GM23338 (cell line): ENCODE measurements around the gene PARP9.

ENCODE experiments used
- EZH2 ChIP-seq: fragments of 200-600 bp; sonication (generic); IDR thresholded peaks from one replicate; pipeline ENCODE4 v1.8.0; 2017; ENCODE audit warnings: antibody characterized with exemption, mild to moderate bottlenecking, low read depth; ENCODE audit not compliant: unreplicated experiment
- EZH2phosphoT487 ChIP-seq: fragments of 200-600 bp; sonication (generic); IDR thresholded peaks from one replicate; pipeline ENCODE4 v1.8.1; 2018; ENCODE audit warnings: antibody characterized with exemption; ENCODE audit not compliant: unreplicated experiment
- POLR2AphosphoS5 ChIP-seq: IDR thresholded peaks from 2 replicates; pipeline ENCODE4 v1.6.1; 2016; ENCODE audit warnings: antibody characterized with exemption, low read depth
- REST ChIP-seq: IDR thresholded peaks from one replicate; pipeline ENCODE4 v1.6.1; 2018; ENCODE audit warnings: antibody characterized with exemption; ENCODE audit not compliant: unreplicated experiment
- ZNF462 ChIP-seq: fragments of 250-450 bp; sonication (Bioruptor Pico); IDR thresholded peaks from 2 replicates; pipeline ENCODE4 v1.5.0; 2020; ENCODE audit warnings: mild to moderate bottlenecking, moderate library complexity
- TF ChIP-seq, protein P1 (sequence below): IDR thresholded peaks from 2 replicates; pipeline ENCODE4 v1.6.1; 2016; ENCODE audit warnings: antibody characterized with exemption
- TF ChIP-seq, protein P2 (sequence below), 2 experiments: fragments of 200-600 bp in 1 of 2; sonication (generic) in 1 of 2; conservative IDR thresholded peaks; 2 replicates each; pipeline versions ENCODE4 v1.5.1 to v1.6.1; 2016 to 2017; ENCODE audit warnings: antibody characterized with exemption in 2 of 2, low read depth in 2 of 2, mild to moderate bottlenecking in 2 of 2, moderate library complexity in 1 of 2

- no peak for TF ChIP-seq REST
- TF ChIP-seq EZH2 = no peak
- TF ChIP-seq POLR2AphosphoS5 = no peak
- TF ChIP-seq, protein P1, sequence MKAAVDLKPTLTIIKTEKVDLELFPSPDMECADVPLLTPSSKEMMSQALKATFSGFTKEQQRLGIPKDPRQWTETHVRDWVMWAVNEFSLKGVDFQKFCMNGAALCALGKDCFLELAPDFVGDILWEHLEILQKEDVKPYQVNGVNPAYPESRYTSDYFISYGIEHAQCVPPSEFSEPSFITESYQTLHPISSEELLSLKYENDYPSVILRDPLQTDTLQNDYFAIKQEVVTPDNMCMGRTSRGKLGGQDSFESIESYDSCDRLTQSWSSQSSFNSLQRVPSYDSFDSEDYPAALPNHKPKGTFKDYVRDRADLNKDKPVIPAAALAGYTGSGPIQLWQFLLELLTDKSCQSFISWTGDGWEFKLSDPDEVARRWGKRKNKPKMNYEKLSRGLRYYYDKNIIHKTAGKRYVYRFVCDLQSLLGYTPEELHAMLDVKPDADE = no peak
- TF ChIP-seq, protein P2, sequence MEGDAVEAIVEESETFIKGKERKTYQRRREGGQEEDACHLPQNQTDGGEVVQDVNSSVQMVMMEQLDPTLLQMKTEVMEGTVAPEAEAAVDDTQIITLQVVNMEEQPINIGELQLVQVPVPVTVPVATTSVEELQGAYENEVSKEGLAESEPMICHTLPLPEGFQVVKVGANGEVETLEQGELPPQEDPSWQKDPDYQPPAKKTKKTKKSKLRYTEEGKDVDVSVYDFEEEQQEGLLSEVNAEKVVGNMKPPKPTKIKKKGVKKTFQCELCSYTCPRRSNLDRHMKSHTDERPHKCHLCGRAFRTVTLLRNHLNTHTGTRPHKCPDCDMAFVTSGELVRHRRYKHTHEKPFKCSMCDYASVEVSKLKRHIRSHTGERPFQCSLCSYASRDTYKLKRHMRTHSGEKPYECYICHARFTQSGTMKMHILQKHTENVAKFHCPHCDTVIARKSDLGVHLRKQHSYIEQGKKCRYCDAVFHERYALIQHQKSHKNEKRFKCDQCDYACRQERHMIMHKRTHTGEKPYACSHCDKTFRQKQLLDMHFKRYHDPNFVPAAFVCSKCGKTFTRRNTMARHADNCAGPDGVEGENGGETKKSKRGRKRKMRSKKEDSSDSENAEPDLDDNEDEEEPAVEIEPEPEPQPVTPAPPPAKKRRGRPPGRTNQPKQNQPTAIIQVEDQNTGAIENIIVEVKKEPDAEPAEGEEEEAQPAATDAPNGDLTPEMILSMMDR (conservative IDR thresholded peaks at IDR 0.05; ENCODE audit: low read depth in 2 of 2) = no peak
- no peak for TF ChIP-seq ZNF462 (CRISPR knock-in tag)
- no peak for TF ChIP-seq EZH2phosphoT487
Measured at GRCh38 chr3:122493296-122493695, 70.8 kb downstream of the PARP9 start.
